GM12872 (cell line): ENCODE results near the gene CMKLR1.

ENCODE experiments used
- TF ChIP-seq, protein P1 (sequence below): IDR thresholded peaks from 3 replicates; pipeline ENCODE4 v1.5.1; 2011; ENCODE audit warnings: low read depth, mild to moderate bottlenecking, low read length, moderate library complexity; ENCODE audit not compliant: insufficient read depth

CMKLR1 gene

GRCh38 chr12:108317308-108318234 is 21.5 kb downstream of the CMKLR1 start:
- TF ChIP-seq, protein P1, sequence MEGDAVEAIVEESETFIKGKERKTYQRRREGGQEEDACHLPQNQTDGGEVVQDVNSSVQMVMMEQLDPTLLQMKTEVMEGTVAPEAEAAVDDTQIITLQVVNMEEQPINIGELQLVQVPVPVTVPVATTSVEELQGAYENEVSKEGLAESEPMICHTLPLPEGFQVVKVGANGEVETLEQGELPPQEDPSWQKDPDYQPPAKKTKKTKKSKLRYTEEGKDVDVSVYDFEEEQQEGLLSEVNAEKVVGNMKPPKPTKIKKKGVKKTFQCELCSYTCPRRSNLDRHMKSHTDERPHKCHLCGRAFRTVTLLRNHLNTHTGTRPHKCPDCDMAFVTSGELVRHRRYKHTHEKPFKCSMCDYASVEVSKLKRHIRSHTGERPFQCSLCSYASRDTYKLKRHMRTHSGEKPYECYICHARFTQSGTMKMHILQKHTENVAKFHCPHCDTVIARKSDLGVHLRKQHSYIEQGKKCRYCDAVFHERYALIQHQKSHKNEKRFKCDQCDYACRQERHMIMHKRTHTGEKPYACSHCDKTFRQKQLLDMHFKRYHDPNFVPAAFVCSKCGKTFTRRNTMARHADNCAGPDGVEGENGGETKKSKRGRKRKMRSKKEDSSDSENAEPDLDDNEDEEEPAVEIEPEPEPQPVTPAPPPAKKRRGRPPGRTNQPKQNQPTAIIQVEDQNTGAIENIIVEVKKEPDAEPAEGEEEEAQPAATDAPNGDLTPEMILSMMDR = no peak

- TF ChIP-seq, protein P1 = no peak
Measured at GRCh38 chr12:108316176-108317086, 22.7 kb downstream of the CMKLR1 start.

- TF ChIP-seq, protein P1 = no peak
Measured at GRCh38 chr12:108315486-108316105, 23.5 kb downstream of the CMKLR1 start.

- TF ChIP-seq, protein P1 = no peak
Measured at GRCh38 chr12:108313606-108314351, 25.3 kb downstream of the CMKLR1 start.

- TF ChIP-seq, protein P1 = no peak
Measured at GRCh38 chr12:108313241-108313605, 25.9 kb downstream of the CMKLR1 start.

- TF ChIP-seq, protein P1 = no peak
Measured at GRCh38 chr12:108312693-108313189, 26.4 kb downstream of the CMKLR1 start.
